K562 (cell line): ENCODE data around the gene BTBD1.

Experiments used
- CHD4 ChIP-seq: fragments of 200-600 bp; sonication (generic); IDR thresholded peaks from 3 replicates; pipeline ENCODE4 v1.6.1; 2012; ENCODE audit warnings: low read depth, mild to moderate bottlenecking, mixed read lengths, low read length, inconsistent platforms; ENCODE audit not compliant: insufficient read depth, insufficient replicate concordance, poor library complexity, severe bottlenecking
- ETV1 ChIP-seq: fragments of 450-650 bp; conservative IDR thresholded peaks from 2 replicates; pipeline ENCODE4 v1.6.1; 2016; ENCODE audit warnings: missing genetic modification characterization, control low read depth, low read depth, missing compliant biosample characterization
- EZH2 ChIP-seq: IDR thresholded peaks from 2 replicates; pipeline ENCODE4 v1.6.1; 2012; ENCODE audit warnings: low read depth, mild to moderate bottlenecking, inconsistent platforms, low read length, borderline replicate concordance
- NR1H2 ChIP-seq: sonication (generic); formaldehyde crosslinking; IDR thresholded peaks from 2 replicates; pipeline ENCODE4 v1.4.0; 2020; ENCODE audit warnings: mild to moderate bottlenecking, missing genetic modification reagents
- POLR2AphosphoS2 ChIP-seq: IDR thresholded peaks from 2 replicates; pipeline ENCODE4 v1.6.1; 2012; ENCODE audit warnings: low read length, improper control_type of control experiment
- RNF2 ChIP-seq: sonication (generic); IDR thresholded peaks from 2 replicates; pipeline ENCODE4 v1.6.1; 2016
- SOX6 ChIP-seq: fragments of 450-650 bp; IDR thresholded peaks from 2 replicates; pipeline ENCODE4 v1.6.1; 2014; ENCODE audit warnings: mild to moderate bottlenecking
- ZNF785 ChIP-seq: fragments of 250-450 bp; sonication (Bioruptor Pico); IDR thresholded peaks from 2 replicates; pipeline ENCODE4 v1.4.0; 2020; ENCODE audit warnings: mild to moderate bottlenecking
- TF ChIP-seq, protein P1 (sequence below), 2 experiments: IDR thresholded peaks; 2 replicates each; pipeline ENCODE4 v1.6.1; 2011; ENCODE audit warnings: borderline replicate concordance in 1 of 2, control low read depth in 1 of 2, low read depth in 1 of 2, low read length in 1 of 2, mild to moderate bottlenecking in 1 of 2, mixed read lengths in 1 of 2, moderate library complexity in 1 of 2; ENCODE audit not compliant: insufficient read depth in 1 of 2, insufficient read length in 1 of 2, poor library complexity in 1 of 2, severe bottlenecking in 1 of 2; ENCODE audit errors: extremely low read depth in 1 of 2
- TF ChIP-seq, protein P2 (sequence below): fragments of 250-450 bp; sonication (Bioruptor Pico); IDR thresholded peaks from 2 replicates; pipeline ENCODE4 v1.5.0; 2021; ENCODE audit warnings: mild to moderate bottlenecking, moderate library complexity

DNA sequence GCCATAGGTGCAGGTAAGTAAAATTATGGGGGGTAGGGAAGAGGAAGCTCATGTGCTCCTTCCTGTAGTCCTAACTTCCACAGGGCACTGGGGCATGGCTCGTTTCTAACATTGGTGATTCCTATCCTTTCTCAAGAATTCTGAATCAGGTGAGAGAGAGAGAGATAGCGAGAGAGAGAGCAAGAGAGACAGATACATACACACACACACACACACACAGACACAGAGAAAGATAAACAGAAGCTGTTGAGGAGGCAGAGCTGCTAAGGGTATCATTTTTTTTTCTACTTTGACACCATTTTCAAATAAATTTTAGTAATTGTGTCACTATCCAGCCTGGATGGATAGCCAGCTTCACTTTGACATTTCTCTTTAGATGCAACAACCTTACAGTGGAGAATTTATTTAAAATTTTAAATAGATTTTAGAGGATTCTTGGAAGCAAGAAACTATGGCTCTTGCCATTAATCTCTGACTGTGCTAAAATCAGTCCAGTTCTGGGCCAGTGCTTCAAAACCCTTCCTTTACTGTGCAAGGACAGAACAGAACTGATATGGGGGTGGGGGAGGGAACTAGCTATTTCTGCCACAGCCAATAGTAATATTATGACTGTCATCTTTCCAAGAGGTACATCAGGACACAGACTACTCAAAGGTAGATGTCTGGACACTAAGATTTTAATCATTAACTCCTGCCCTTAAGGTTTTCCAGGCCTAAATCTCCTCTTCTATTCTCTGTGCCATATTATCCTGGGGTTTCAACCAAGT, 95.7 kb downstream of the BTBD1 start:
- TF ChIP-seq, protein P1, sequence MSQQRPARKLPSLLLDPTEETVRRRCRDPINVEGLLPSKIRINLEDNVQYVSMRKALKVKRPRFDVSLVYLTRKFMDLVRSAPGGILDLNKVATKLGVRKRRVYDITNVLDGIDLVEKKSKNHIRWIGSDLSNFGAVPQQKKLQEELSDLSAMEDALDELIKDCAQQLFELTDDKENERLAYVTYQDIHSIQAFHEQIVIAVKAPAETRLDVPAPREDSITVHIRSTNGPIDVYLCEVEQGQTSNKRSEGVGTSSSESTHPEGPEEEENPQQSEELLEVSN (IDR thresholded peaks at IDR 0.05; ENCODE audit: borderline replicate concordance in 1 of 2, extremely low read depth in 1 of 2, insufficient read depth in 1 of 2, insufficient read length in 1 of 2, low read depth in 1 of 2, low read length in 1 of 2, poor library complexity in 1 of 2, severe bottlenecking in 1 of 2) = no peak
- TF ChIP-seq EZH2 (no peak), SOX6 (no peak), ZNF785 (CRISPR knock-in tag) (no peak), RNF2 (no peak), ETV1 (no peak), POLR2AphosphoS2 (no peak), CHD4 (no peak), NR1H2 (CRISPR knock-in tag) (no peak)
- TF ChIP-seq, protein P2, sequence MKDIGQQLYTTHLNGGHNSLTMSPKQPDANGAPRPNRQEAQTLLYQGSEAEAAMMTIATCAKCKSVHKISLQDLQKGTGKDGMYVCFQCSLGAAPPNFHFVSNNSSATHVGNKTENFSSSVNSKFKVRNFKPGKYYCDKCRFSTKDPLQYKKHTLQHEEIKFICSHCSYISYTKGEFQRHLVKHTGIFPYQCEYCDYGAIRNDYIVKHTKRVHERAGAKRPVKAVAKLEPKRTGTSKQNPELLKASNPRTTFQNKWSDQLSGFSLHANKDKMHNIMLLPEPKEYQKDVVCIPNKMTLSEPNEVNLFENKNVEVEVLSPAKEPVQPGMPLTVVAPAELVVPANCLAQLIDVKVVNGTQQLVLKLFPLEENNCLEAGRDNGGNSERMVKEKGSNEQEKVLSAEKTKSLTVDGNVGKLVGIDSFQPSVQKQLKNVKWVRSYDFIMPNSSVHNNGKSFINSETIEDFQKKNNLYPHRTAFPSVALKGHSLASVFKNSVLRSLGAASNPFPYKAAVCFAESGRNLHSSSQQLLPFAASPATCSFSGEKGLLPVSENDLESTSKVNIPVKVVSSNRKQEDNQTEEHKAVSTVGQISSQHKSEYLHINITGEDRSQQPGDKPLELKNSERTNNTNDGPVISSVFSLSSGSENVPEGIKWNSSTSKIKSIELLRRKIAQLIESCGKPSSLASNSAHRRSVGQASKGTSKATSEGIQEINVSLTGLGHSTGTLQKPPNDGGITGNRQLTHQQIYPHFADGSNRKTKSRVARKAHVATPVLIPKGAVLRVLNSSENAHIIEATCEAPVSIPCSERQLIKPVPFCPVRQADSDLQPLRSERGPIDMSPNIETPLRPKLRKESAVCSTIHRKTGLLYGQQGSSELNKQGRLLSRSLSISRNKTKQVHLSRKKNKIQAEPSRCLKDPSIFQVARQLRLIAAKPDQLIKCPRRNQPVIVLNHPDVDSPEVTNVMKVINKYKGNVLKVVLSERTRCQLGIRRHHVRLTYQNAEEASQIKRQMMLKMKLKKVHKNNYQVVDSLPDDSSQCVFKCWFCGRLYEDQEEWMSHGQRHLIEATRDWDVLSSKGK (CRISPR knock-in tag) = no peak
